Mesothelial cell of epicardium (in vitro differentiated cells): ENCODE measurements around the gene ELP5. TPM values are rescaled to one million over a fixed set of nuclear protein-coding genes. Genes with fewer than 3 reads are reported as not detected.
A peak's percentile ranks its signal among the peaks of the same experiment; 100 is the strongest.

ENCODE experiments used
- DNase-seq, 2 experiments: peaks; one replicate each; pipeline ENCODE4 v3.0.0; 2021; ENCODE audit warnings: low spot score in 2 of 2; ENCODE audit not compliant: unreplicated experiment in 2 of 2
- H3K27ac Mint-ChIP-seq: 2 replicates; pipeline ENCODE4 v1.8.0; 2021; ENCODE audit warnings: mixed read lengths
- H3K27me3 Mint-ChIP-seq: 2 replicates; pipeline ENCODE4 v1.8.0; 2021; ENCODE audit warnings: low read depth, mixed read lengths
- H3K36me3 Mint-ChIP-seq: 2 replicates; pipeline ENCODE4 v1.8.0; 2021; ENCODE audit warnings: mixed read lengths
- H3K4me1 Mint-ChIP-seq: 2 replicates; pipeline ENCODE4 v1.8.0; 2021; ENCODE audit warnings: mixed read lengths
- H3K4me3 Mint-ChIP-seq: 2 replicates; pipeline ENCODE4 v1.8.0; 2021; ENCODE audit warnings: mild to moderate bottlenecking, moderate library complexity, mixed read lengths
- H3K9me3 Mint-ChIP-seq: 2 replicates; pipeline ENCODE4 v1.8.0; 2021; ENCODE audit warnings: mixed read lengths
- total RNA-seq: library from RNA; stranded (reverse); gene quantifications from 3 replicates; pipeline ENCODE4 v1.2.1, GENCODE V29; 2021
- TF ChIP-seq, protein P1 (sequence below): fragments of 200-600 bp; sonication (generic); IDR thresholded peaks from one replicate; pipeline ENCODE4 v1.5.0; 2021; ENCODE audit warnings: antibody characterized with exemption; ENCODE audit not compliant: unreplicated experiment

The ELP5 gene
- total RNA-seq, 1 donor from 2014 or later, result 37.9 TPM

DNA sequence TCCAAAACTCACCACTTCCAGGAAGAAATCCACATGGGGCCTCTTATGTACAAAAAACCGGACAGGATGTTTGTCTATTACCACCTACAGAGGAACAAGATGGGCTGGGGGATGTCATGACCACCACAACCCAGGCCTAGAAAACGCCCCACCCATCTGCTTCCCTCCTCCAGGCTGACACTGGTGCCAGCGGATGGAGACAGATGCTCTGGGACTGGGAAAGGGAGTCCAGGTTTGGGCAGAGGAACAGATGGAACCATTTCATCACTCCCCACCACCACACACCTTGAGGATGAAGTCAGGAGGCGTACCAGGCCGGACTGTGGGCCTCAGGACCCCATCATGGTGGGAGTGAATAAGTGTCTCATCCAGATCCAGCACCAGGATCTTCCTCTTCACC lies 5.2 kb upstream of the ELP5 start:
- no peak for DNase-seq
- H3K27ac Mint-ChIP-seq, result no peak overlapping the region
- no peaks in the 10 kb centered on the region for H3K9me3 Mint-ChIP-seq
- TF ChIP-seq, protein P1, sequence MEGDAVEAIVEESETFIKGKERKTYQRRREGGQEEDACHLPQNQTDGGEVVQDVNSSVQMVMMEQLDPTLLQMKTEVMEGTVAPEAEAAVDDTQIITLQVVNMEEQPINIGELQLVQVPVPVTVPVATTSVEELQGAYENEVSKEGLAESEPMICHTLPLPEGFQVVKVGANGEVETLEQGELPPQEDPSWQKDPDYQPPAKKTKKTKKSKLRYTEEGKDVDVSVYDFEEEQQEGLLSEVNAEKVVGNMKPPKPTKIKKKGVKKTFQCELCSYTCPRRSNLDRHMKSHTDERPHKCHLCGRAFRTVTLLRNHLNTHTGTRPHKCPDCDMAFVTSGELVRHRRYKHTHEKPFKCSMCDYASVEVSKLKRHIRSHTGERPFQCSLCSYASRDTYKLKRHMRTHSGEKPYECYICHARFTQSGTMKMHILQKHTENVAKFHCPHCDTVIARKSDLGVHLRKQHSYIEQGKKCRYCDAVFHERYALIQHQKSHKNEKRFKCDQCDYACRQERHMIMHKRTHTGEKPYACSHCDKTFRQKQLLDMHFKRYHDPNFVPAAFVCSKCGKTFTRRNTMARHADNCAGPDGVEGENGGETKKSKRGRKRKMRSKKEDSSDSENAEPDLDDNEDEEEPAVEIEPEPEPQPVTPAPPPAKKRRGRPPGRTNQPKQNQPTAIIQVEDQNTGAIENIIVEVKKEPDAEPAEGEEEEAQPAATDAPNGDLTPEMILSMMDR, result no peak
- peaks cover 14% of the 10 kb centered on the region for H3K36me3 Mint-ChIP-seq
- peaks cover 30% of the 10 kb centered on the region for H3K4me1 Mint-ChIP-seq
- H3K27me3 Mint-ChIP-seq, result no peaks in the 10 kb centered on the region
- no peak overlapping the region for H3K4me3 Mint-ChIP-seq

DNA sequence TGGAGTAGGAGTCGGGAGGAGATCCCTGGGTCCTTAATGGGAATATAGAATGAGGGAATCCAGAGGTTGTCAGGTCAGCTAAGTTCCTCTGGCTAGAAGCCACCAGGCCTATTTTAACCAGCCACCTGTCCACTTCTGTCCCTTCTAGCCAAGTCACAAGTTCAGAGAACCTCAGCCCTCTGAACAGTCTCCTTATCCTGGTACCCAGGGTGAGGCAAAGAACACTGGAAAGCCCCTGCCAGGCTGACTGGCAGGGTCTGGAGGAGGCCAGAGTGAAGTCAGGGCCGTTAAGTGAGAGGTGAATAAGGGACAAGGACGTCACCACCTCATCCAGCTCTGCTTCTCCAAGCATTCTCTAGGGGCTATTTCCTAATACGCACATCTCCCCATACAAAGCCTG lies 3.2 kb upstream of the ELP5 start:
- H3K4me3 Mint-ChIP-seq, result no peak overlapping the region

DNA sequence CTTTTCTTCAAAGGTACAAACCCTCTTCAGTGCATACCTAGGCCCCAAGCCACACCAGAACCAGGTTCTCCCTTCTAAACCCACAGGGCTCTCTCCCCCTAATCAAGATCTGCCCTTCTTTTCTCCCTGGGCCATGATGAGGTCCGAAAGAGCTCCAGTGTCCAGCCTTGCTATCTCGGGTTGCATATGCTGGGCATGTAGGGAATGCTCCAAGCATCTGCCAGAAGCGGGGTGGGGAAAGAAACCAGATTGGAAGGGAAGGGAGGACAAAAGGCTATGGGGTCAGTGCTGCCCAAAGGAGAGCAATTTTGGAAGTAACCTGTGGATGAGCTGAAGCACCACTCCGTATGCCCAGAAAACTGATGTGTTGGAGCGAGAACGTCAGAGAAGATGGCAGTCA lies 2.8 kb upstream of the ELP5 start:
- peaks cover 14% of the 10 kb centered on the region for H3K36me3 Mint-ChIP-seq
- H3K4me3 Mint-ChIP-seq, result peak overlapping the region; percentile 39
- peaks cover 31% of the 10 kb centered on the region for H3K4me1 Mint-ChIP-seq
- H3K9me3 Mint-ChIP-seq, result no peaks in the 10 kb centered on the region
- DNase-seq, result no peak
- peak overlapping the region; percentile 37 for H3K27ac Mint-ChIP-seq
- TF ChIP-seq, protein P1, result no peak
- no peaks in the 10 kb centered on the region for H3K27me3 Mint-ChIP-seq

More for the DNA sequence above, 3.2 kb upstream of the ELP5 start:
- H3K27ac Mint-ChIP-seq, result no peak overlapping the region
- H3K9me3 Mint-ChIP-seq, result no peaks in the 10 kb centered on the region
- no peak for DNase-seq
- peaks cover 14% of the 10 kb centered on the region for H3K36me3 Mint-ChIP-seq
- H3K27me3 Mint-ChIP-seq, result no peaks in the 10 kb centered on the region
- TF ChIP-seq, protein P1, result no peak
- H3K4me1 Mint-ChIP-seq, result peaks cover 31% of the 10 kb centered on the region

DNA sequence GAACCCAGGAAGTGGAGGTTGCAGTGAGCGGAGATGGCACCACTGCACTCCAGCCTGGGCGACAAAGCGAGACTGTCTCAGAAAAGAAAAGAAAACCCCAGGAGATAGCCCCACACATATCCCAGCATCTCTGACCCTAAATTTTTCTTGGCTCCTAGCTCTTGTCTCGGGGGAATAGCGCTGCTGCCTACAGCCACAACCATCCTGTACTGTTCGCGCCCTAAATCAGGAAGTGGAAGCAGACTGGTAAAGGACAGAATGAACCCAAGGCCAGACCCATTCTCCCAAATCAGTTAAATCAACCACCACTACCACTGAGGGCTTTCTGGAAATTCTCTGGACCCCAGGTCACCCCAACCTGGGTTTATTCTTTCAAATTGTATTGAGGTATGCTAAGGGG lies 2.2 kb upstream of the ELP5 start:
- DNase-seq, result no peak
- peaks cover 15% of the 10 kb centered on the region for H3K36me3 Mint-ChIP-seq
- H3K4me1 Mint-ChIP-seq, result peaks cover 31% of the 10 kb centered on the region
- H3K9me3 Mint-ChIP-seq, result no peaks in the 10 kb centered on the region
- TF ChIP-seq, protein P1, result no peak
- peak overlapping the region; percentile 39 for H3K27ac Mint-ChIP-seq
- peak overlapping the region; percentile 87 for H3K4me3 Mint-ChIP-seq
- no peaks in the 10 kb centered on the region for H3K27me3 Mint-ChIP-seq

DNA sequence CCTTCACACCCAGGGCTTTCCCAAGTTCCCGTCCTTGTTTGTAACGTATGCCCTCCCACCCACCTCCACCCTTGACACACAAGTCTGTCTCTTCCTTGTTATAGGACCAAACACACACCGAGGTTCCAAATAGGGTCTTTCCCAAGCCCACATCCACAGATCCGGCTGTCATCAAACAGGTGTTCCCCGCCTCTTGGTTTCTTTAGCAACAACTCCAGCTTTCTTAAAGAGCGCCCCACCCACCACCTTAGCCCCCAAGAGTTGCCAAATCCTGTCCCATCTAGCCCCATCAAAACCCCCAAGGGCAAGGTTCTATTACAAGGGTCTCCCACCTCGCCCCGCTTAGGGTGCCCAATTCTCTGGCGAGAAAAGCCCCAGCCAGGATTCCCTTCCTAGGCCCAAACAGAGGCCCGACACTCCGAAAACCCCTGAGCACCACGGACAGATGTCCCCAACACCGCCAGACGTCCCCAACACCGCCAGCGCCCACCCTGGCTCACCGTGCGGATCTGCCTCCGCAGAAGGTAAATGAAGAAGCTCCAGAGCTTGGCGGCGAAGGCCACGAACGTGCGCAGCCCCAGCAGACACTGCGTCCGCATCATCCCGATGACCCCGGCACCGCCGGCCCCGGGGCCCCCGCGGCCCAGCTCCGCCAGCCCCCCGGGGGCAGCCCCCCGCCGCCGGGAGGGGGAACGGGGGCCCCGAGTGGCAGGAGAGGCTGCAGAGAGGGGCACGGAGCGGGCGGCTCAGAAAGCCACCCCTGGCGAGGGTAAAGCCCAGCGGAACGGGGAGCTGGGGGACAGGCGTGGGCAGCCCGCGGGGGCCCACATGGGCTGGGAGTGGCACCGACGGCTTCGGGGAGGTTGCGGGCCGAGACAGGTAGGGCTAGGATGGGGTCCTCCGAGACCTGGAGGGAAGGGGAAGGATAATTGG lies 1.1 kb upstream of the ELP5 start:
- H3K27ac Mint-ChIP-seq, result peak overlapping the region; percentile 94
- DNase-seq, result peak in 1 of 2 experiments; percentile 48

More for the DNA sequence above, 1.1 kb upstream of the ELP5 start:
- Mint-ChIP-seq H3K4me3 (peak overlapping the region; percentile 97), H3K27me3 (no peaks in the 10 kb centered on the region), H3K36me3 (peaks cover 14% of the 10 kb centered on the region), H3K9me3 (no peaks in the 10 kb centered on the region), H3K4me1 (peaks cover 31% of the 10 kb centered on the region)
- TF ChIP-seq, protein P1, result no peak
